Measurements from ENCODE around the gene SAPCD2. TPM values are rescaled to one million over a fixed set of nuclear protein-coding genes. Genes with fewer than 3 reads are reported as not detected.

The SAPCD2 gene
- polyA plus RNA-seq, 1 donor from 2014 or later, result 0.22 TPM

- Histone ChIP-seq H2AFZ (ENCODE audit: low read depth, low read length) (no peak overlapping the region), H3K4me3 (ENCODE audit: low read length) (no peak overlapping the region), H3K4me2 (ENCODE audit: low read length) (no peak overlapping the region), H3K36me3 (ENCODE audit: insufficient read depth, low read length) (no peaks in the 10 kb centered on the region), H3K27ac (ENCODE audit: low read length) (no peak overlapping the region), H3K9me2 (ENCODE audit: insufficient read depth, low read length) (no peaks in the 10 kb centered on the region), H3K9ac (ENCODE audit: low read length) (no peak overlapping the region), H3K27me3 (ENCODE audit: insufficient read depth, low read depth, low read length) (peaks cover 10% of the 10 kb centered on the region), H4K20me1 (ENCODE audit: insufficient read depth) (no peaks in the 10 kb centered on the region), H3F3A (ENCODE audit: insufficient read depth, low read length, poor library complexity, severe bottlenecking) (no peaks in the 10 kb centered on the region), H3K9me3 (ENCODE audit: low read length) (no peaks in the 10 kb centered on the region), H3K79me2 (replicated peaks; ENCODE audit: insufficient read depth, low read length) (no peaks in the 10 kb centered on the region)
- TF ChIP-seq MXI1 (conservative IDR thresholded peaks at IDR 0.05; ENCODE audit: poor library complexity, severe bottlenecking), result no peak
- TF ChIP-seq SMC3 (conservative IDR thresholded peaks at IDR 0.05; ENCODE audit: poor library complexity), result no peak
- no peak for TF ChIP-seq EP300 (conservative IDR thresholded peaks at IDR 0.05; ENCODE audit: poor library complexity, severe bottlenecking)
- no peak for TF ChIP-seq EZH2 (IDR thresholded peaks at IDR 0.05; ENCODE audit: borderline replicate concordance, insufficient read depth, low read length, poor library complexity, severe bottlenecking)
- no peak for TF ChIP-seq POLR2AphosphoS5 (IDR thresholded peaks at IDR 0.05)
- TF ChIP-seq TAF1 (IDR thresholded peaks at IDR 0.05; ENCODE audit: low read depth), result no peak
- TF ChIP-seq REST (IDR thresholded peaks at IDR 0.05; ENCODE audit: borderline replicate concordance), result no peak
- TF ChIP-seq RAD21 (conservative IDR thresholded peaks at IDR 0.05), result no peak
- TF ChIP-seq CTCF (IDR thresholded peaks at IDR 0.05; ENCODE audit: poor library complexity, severe bottlenecking), result no peak
These were observed 46.9 kb upstream of the SAPCD2 start for GRCh38 chr9:137117269-137117731.

- Histone ChIP-seq H3K79me2 (replicated peaks; ENCODE audit: insufficient read depth, low read length) (no peaks in the 10 kb centered on the region), H2AFZ (ENCODE audit: low read depth, low read length) (no peak overlapping the region), H3K9me3 (ENCODE audit: low read length) (no peaks in the 10 kb centered on the region), H3K4me3 (ENCODE audit: low read length) (no peak overlapping the region), H3F3A (ENCODE audit: insufficient read depth, low read length, poor library complexity, severe bottlenecking) (no peaks in the 10 kb centered on the region), H3K9me2 (ENCODE audit: insufficient read depth, low read length) (no peaks in the 10 kb centered on the region), H3K27me3 (ENCODE audit: insufficient read depth, low read depth, low read length) (peaks cover 10% of the 10 kb centered on the region), H3K4me2 (ENCODE audit: low read length) (no peak overlapping the region), H3K27ac (ENCODE audit: low read length) (no peak overlapping the region), H4K20me1 (ENCODE audit: insufficient read depth) (no peaks in the 10 kb centered on the region), H3K36me3 (ENCODE audit: insufficient read depth, low read length) (no peaks in the 10 kb centered on the region), H3K9ac (ENCODE audit: low read length) (no peak overlapping the region)
- TF ChIP-seq REST (IDR thresholded peaks at IDR 0.05; ENCODE audit: borderline replicate concordance) (no peak), TAF1 (IDR thresholded peaks at IDR 0.05; ENCODE audit: low read depth) (no peak), MXI1 (conservative IDR thresholded peaks at IDR 0.05; ENCODE audit: poor library complexity, severe bottlenecking) (no peak), CTCF (IDR thresholded peaks at IDR 0.05; ENCODE audit: poor library complexity, severe bottlenecking) (no peak), SMC3 (conservative IDR thresholded peaks at IDR 0.05; ENCODE audit: poor library complexity) (no peak), EP300 (conservative IDR thresholded peaks at IDR 0.05; ENCODE audit: poor library complexity, severe bottlenecking) (no peak), RAD21 (conservative IDR thresholded peaks at IDR 0.05) (no peak), POLR2AphosphoS5 (IDR thresholded peaks at IDR 0.05) (no peak), EZH2 (IDR thresholded peaks at IDR 0.05; ENCODE audit: borderline replicate concordance, insufficient read depth, low read length, poor library complexity, severe bottlenecking) (no peak)
These were observed 46.4 kb upstream of the SAPCD2 start for GRCh38 chr9:137116728-137117127.
